Fibroblast of upper back skin (primary cell): ENCODE results near the gene SLC43A2.
A peak's percentile ranks its signal among the peaks of the same experiment; 100 is the strongest.
"Not testable (repeated sequence)": the region's sequence is repeated elsewhere in the genome, so short reads cannot be mapped to it uniquely, and the experiment has no call there.

ENCODE experiments used
- DNase-seq: peaks from one replicate; pipeline ENCODE4 v3.0.0-alpha.2; 2013

The SLC43A2 gene

GRCh38 chr17:1532836-1533602, 95.6 kb downstream of the SLC43A2 start:
- DNase-seq = no peak

GRCh38 chr17:1529863-1530262, 98.8 kb downstream of the SLC43A2 start:
- peak; percentile 13 for DNase-seq

GRCh38 chr17:1526876-1527275, 101.8 kb downstream of the SLC43A2 start:
- not testable (repeated sequence) for DNase-seq

GRCh38 chr17:1522626-1523025, 106.0 kb downstream of the SLC43A2 start:
- no peak for DNase-seq

- no peak for DNase-seq
Measured at GRCh38 chr17:1521086-1521640, 107.5 kb downstream of the SLC43A2 start.

GRCh38 chr17:1519678-1520077, 109.0 kb downstream of the SLC43A2 start:
- no peak for DNase-seq
